ENCODE measurements around the gene LCAT.

GRCh38 chr16:67957622-67958021, 13.7 kb upstream of the LCAT start:
- no peak for TF ChIP-seq CTCF (IDR thresholded peaks at IDR 0.05)
- no peak for TF ChIP-seq EP300 (IDR thresholded peaks at IDR 0.05)
- TF ChIP-seq POLR2AphosphoS5 (IDR thresholded peaks at IDR 0.05): no peak

All from esophagus muscularis mucosa (tissue), 4 donors.